Fibroblast of peridontal ligament (primary cell): Measurements from ENCODE around the gene GNAS-AS1.

Experiments
- DNase-seq: peaks from one replicate; pipeline ENCODE4 v3.0.0-alpha.2; 2010; ENCODE audit errors: extremely low read depth

Gene GNAS-AS1

DNA sequence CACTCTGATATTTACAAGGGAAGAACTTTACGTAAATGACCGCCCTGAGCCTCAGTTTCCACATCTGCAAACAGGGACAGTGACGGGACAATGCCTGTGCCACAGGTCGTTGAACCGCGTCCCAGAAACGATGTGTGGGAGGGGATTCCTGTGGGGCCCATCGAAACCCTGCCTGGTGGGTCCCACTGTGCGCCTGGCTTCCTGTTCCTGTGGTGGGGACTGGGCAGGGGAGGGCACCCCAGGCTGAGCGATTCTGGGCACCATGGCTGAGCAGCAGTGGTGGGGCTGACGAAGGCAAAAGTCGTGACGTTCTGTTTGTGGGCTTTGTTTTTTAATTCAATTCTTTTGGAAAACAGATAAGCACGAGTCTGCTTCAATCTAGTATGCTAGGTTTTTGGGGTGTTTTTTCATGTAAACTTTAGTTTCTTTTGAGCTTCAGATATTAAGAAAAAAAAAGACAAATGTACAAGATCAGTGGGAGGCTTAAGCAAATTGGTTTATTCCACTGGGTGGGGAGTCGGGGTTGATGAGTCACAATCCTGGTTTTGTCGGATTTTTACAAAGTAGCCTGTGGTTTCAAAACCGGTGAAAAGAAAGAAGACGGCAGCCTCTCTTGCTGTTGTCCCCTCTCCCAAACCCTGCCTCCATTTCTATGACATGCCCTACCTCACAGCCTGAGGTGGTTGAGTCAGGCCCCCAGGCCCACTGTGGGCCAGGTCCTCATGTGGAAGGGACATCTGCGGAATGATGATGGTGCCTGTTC, 40.4 kb downstream of the GNAS-AS1 start:
- DNase-seq, result peak; percentile 39

DNA sequence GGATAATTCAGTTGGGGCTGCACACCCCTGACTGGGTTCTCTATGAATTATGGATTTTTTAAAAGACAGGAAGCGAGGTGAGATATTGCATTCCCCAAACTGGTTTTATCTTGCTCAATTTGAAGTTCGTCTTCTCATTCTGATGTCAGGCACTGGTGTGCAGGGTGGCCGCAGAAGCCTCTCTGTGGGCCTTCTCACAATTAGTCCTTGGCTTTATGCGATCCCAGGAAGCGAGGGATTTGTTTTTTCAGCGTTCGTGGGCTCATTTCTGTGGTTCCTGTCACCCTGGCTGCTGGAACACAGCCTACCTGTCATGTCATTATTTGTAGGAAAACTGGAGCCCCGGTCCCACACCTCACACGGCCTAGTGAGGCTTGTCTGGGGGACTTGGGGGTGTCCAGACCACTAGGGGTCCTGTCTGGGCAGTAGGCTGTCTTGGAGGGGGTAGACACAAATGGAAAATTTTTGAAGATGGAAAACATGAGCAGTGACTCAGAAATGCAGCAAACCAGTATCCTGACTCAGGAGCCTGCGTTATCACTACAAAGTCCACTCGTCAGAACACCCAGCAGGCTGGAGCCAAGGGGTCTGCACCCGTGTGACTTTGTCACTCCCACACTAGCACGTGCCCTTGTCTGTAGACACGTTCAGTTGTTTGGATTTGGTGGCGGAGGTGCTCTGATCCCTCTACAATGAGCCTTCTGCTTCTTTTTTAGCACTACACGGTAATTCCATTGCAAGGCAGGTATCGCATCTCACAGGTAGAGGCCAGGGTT, 42.2 kb downstream of the GNAS-AS1 start:
- no peak for DNase-seq

DNA sequence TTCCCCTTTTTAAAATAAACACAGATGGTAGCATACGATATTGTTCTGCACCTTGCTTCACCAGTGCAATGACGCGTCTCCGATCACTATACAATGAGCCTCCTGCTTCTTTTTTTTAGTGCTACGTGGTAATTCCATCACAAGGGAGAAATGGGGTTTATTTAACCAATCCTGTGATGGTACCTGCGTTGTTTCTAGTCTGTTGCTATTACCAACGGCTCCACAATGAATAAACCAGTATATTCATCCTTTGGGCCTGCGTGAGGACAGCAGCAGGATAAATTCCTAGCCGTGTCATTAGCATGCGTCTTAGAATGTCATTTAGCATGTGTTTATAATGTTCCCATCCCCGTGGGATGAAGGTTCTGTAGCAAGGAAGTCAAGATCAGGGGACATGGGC, 42.9 kb downstream of the GNAS-AS1 start:
- DNase-seq, result no peak

DNA sequence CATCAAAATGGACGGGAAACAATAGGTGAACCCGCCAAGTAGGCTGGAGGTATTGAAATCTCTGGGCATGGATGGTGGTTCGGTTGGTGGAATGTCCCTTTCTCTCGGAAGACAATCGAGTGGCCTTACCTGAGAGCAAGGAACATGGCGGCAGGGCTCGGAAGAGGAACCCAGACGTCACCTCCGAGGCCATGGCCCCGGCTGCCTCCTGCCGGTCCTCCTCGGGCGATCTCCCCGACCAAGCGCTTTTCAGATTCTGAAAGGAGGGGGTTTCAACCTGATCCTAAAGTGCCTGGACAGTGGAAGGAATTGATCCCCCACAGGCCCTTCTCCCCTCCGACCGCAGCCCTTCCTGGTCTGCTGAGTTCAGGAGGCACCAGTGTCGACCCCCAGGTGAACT, 47.2 kb downstream of the GNAS-AS1 start:
- DNase-seq, result no peak

DNA sequence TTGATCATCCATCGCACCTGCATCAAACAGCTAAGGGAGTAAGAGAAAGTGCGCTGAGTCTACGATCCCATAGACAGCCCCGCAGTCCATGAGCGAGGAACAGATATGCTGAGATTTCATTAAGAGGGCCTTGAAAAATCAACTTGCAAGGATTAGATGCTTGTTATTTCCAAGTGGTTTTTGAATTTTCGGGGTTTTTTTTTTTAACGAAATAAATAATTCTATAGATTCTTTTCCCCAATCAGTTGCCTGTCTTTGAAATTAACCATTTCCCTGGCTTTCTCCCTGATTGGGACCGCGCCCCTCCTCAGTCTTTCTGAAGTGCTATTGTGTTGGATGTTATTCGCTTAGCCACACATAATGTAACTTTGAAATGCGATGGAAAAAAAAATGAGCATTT, 48.6 kb downstream of the GNAS-AS1 start:
- no peak for DNase-seq

DNA sequence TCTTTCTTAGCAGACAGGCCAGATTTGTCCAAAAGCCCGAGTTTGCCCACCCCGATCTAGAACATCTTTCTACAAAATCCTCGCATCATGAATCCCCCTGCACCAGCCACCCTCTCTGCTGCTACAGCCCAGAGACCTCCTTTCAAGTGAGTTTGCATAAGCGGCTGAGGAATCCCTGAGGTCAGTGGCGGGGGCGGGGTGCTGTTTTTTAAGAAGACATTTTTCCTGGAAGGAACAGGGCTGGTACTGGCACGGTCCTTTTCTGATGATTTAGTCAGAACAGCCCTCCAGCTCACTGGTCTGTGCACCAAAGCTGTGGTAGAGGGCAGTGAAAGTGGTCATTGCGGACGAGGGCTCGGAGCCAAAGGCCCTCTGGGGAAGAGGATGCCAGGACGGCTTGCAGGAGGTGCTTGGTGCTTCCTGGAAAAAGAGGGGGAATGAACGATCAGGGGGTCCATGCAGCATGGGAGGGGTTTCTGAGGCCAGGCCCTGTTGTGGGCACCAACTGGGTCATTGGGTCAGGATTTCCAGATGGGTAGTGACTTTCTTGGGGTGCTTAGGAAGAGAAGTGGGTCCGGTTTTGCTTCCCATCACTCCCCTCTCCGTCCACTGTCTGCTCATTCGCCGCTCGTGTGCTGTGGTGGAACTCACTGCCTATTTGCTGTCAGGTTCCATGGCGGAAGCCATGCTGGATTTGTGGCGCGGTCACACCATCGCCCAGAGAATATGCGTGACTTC, 50.4 kb downstream of the GNAS-AS1 start:
- no peak for DNase-seq

DNA sequence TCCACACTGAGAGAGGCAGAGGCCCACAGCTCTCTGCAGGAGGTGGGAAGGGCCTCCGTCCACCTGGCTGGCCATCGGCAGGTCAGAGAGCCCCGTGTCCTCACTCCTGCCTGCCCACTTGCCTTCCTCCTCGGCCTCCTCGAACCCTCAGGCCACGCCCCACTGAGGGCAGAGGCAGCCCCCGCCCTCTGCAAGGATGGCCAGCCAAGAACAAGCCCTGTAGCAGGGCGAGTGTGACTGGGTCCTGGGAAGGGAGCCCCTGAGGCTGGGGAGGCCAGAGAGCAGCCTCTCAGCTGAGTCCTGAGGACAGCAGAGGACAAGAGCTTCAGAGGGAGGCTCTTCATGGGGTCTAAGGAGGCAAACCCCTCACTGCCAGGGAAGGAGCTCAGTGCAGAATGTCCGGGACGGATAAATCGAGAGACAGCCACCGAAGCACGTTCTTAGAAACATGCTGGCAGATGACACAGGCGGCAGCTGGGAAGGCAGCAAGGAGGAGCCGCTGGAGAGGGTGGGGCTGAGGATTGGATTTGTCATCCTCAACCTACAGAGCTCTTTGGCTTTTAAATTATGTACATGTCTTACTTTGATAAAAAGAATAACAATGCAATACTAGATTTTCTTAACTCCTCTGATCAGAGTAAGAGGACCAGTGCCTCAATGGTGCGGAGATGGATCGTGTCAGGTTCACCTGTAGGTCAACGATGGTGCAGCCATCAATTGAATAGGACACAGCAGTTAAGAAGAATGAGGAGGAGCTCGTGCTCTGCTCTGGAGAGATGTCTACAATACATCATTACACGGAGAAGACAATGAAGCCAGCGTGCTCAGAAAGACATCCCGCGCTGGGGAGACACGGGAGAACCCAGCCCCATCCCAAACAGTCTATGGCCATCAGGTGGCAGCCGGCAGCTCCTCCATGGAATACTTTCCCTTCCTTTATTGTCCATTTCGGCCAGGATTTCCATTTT, 53.0 kb downstream of the GNAS-AS1 start:
- DNase-seq, result no peak

DNA sequence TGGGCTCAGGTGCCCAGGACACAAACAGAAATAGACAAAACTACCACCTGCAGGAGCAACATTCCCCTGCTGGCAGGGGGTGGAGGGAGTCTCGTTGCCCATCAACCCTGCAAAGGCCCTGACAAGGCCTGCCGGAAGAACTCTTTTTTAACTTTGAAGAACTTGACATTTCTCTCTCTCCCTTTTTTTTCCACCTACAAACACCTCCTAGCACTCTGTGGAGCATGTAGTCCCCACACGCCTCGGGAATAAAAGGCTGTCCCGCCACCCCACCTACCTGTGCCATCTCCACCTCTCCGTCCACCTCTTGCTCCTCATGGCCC, 54.8 kb downstream of the GNAS-AS1 start:
- DNase-seq, result no peak

DNA sequence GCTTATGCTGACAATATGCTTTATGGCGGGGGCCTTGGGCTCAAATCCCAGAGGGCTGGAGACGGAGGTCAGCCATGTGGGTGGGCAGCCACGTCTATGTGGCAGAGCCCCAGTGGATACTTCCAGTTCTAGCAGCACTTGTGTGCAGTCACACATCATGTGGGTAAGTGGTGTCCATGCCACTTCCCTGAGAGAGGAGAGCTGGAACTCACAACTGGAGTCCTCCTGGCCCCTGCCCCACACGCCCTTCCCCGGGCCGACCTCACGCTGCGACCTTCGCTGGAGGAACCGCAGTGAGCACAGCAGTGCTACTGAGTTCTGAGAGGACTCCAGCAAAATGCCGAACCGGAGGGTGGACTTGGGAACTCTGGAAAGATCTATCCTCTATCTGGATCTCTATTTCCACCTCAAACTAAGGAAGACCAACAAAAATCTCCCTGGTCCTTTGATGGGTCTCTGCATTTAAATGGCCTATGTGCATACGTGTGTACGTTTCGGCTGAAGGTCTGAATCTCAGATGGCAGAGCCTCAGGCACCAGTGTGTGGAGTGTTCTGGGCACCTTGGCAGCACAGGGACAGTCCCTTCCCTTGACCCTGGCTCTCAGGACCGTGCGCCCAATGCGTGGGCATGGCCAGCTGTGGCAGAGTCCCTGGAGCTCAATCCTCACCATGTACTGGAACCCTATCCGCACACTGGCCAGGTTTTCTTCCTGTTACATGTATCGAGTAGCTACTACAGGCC, 55.4 kb downstream of the GNAS-AS1 start:
- DNase-seq, result no peak

DNA sequence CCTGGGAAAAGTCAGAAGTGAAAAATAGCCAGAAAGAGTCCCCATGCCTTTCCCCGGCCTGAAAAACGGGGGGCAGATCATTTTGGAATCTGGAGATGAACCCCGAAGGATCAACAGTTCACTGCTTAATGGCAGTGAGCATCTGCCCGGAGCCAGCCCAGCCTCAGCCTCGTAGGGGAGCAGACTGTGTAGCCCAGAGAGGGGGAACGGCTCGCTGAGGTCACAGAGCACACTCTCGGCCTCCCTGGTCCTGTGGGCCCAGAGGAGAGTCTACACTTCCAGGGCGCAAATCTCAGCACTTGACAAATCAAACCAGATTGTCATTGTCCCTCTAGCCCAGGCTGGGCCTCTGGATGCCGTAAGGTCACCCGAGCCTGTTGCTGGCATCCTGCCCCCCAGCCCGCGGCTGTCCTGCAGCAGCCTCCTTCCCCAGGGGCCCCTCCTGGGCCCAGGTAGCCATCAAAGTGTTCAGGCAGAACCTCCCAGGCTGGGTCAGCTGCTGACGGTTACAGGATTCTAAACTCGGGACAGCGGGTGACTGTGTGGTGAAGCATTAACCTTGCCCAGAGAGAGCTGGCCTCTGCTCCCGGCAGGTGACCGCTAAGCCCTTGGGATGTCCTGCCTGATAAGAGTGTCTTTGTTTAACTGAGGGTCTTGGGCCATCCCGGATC, 56.1 kb downstream of the GNAS-AS1 start:
- no peak for DNase-seq

DNA sequence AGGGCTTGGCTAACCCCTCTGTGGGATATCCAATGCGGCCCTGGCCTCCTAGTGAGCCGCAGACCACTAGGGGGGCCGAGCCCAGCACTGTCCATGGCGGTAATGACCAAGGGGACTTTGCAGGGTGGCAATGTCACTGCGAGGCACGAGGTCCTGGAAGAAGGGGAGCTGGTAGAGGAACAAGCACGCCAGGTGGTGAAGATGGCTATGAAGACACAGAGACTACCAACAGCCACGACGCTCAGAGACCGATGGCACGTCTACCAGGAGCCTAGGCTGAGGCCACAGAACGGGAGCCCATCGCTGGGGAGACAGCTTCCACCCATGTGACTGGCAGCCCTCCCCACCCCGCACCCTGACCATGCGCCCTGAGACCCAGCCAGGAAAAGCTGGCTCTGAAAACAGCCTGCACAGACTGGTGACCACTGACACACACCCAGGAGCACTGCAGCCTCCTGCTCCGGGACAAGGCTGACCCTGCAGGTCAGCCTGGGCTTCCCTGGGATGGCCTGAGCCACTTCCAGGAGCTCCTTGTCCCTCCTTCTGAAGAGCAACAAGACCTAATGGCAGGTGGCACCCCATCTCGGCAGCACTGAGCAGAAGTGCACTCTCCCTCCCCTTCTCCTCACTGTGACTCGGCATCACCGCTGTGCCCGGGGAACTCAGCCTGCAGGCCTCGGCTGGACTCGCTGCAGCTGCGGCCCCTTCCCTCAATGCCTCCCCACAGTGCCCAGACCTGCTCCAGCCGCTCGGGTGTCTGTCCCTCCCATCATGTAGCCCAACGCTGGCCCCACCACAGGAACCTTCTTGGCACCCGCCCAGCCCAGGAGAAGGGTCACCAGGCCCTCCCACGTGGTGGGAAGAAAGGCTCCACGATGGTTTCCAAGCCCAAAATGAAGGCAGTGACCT, 56.9 kb downstream of the GNAS-AS1 start:
- DNase-seq, result no peak

DNA sequence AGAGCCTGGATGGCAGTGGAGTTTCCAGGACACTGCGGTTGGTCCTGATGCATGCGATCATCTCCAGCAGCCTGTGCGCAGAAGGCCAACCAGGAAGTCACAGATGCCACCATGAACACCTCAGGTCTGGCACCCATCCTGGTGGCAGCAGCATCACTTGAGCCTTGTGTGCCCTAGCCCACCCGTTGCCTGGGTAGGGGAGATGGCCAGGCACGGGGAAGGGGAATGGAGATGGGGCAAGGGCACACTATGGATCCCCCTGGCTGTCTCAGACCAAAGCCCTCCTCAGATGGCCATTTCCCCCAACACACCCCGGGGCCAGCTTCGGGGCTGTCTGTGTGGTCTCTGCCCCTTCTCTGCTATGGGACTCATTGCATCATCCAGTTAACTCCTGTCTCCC, 58.3 kb downstream of the GNAS-AS1 start:
- no peak for DNase-seq

DNA sequence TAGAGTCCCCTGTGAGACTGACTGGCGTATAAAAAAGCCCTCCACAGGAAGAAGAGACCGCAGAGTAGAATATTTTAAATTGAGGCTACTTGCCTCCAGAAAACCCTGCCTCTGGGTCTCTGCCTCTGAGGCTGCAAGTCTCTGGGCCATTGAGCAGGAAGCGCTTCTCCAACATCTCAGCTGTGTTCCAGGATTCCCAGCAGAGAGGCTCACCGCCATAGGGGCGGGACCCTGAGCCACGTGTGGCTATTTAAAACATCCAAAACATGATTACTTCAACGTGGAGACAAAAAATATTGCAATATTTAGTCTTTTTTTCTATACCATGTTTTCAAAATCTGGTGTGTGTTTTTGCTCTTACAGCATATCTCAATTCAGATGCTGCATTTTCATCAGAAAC, 59.4 kb downstream of the GNAS-AS1 start:
- no peak for DNase-seq

DNA sequence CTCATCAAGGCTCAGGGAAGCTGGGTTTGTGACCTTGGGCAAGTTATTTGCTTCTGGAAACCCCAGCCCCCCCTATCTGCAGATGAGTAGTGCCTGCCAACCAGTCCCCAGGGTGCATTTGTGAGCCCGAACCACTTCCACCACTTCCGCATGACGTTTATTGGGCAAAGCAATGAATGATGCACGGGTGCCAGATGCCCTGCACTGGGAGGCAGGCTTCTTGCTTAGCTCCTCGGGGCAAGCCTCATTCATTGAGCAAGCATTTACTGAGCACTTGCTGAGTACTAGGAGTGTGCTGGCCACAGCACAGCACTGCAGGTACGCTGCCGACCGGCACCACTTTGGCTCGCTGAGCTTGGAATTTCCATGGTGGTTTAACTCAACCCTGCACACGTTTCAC, 60.2 kb downstream of the GNAS-AS1 start:
- no peak for DNase-seq

DNA sequence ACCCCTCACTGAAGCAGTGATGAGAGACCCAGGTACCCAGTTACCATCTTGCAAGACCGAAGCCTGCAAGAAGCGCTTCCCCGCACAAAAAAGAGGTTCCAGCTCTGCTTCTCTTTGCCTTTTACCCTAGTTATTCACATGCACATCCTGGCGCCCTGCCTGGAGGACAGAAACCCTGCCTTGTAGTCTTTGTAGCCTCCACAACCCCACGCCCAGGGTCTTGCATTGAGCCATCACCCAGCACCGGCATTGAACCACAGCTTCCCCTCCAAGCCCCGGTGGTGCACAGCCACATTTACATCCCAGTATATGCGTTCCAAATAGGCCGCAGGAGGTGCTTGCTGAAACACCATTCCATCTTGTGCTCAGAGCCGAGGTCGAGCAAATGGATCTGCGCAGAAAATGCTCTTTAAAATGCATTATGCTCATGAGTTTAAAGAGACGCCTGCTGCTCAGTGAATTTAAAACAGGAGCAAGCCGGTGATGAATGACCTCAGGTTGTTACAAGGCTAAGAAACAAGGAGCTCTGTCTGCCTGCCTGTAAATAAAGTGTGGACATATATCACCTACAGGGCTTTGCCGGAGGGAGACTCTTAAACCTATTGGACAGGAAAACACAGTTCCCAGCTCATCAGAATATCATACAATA, 61.7 kb downstream of the GNAS-AS1 start:
- DNase-seq, result no peak

DNA sequence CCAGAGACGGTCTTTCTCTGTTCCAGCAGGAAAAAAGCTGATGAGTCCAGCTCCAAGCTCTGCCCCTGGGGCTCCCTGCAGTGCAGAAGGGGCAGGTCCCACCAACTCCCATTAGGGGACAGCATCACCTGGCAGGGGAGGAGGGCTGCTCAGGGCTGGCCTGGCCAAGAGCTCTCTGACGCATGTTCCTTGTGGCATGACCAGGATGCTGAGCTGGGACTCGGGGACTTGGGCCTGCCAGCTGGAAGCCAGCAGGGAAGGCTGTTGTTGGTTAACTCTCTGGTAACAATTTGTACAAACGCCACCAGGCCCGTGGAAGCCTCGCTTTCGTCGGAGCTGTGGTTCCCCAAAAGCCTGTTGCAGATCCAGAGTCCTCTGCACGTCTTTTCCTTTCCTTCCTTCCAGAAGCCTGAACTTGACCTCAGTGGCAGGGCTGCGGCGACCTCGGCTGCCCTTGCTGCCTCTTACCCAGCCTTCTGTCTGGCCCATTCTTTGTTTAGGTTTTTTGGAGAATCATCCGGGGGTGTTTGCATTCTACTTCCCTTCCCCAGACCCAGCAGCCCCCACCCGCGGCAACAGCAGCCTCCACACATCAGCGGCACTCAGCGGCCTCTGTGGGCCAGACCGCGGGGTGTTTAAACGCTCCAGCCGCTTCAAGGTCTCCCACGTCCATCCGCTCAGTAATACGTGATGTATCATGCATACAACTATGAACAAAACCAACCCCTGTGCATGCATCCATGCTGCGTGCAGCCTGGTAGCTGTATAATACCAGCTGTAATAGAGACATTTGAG, 63.3 kb downstream of the GNAS-AS1 start:
- no peak for DNase-seq

DNA sequence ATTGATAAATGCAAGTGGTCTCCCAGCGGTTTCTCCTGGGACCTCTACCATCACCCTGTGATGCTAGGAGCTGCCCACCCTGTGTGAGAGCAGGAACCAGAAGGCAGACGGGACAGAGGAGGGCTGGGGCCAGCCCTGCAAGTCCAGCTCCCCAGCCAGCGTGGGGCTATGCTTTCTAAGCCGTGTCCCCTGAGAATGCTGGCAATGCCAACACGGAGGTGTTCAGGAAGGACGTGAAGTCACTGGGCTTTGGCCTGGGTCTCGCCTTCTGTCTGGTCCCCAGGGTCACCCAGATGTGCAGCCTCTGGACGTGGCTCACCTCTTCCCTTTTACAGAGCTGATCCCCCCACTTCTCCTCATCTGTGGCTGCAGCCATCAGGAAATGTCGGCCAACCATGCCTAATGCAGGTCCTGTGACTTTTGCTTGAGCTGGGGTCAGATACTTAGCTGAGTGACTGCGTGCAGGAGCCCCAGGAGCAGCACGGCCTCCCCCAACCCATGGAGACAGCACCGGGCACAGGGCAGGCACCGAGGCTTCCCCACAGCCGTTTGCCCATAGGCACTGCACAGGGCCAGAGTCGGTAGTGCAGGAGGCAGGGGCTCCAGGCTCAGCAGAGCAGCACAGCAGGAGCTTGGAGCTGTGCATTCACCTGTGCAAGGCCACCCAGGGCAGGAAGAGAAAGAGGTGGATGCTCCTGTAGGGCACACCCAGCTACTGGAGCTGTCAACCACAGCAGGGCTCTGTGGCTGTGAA, 66.2 kb downstream of the GNAS-AS1 start:
- no peak for DNase-seq
